Colonic mucosa (tissue), 4 donors: Measurements from ENCODE around the gene DCAKD. TPM values are rescaled to one million over a fixed set of nuclear protein-coding genes. Genes with fewer than 3 reads are reported as not detected.

Experiments used
- DNase-seq: peaks from one replicate; pipeline ENCODE4 v3.0.0-alpha.2; 2020
- H3K27ac ChIP-seq: fragments of 200-600 bp; one replicate; pipeline ENCODE4 v1.8.0; 2021
- H3K27me3 ChIP-seq: fragments of 200-600 bp; one replicate; pipeline ENCODE4 v1.8.0; 2021
- H3K36me3 ChIP-seq: fragments of 200-600 bp; one replicate; pipeline ENCODE4 v1.8.0; 2021
- H3K4me1 ChIP-seq: fragments of 200-600 bp; one replicate; pipeline ENCODE4 v1.8.0; 2021; ENCODE audit warnings: mild to moderate bottlenecking
- H3K4me3 ChIP-seq: fragments of 200-600 bp; one replicate; pipeline ENCODE4 v1.8.0; 2021
- H3K9ac ChIP-seq, 2 donors: one replicate each; pipeline ENCODE4 v1.7.0; 2013; ENCODE audit warnings: control low read depth in 2 of 2, low read depth in 2 of 2, low read length in 2 of 2
- H3K9me3 ChIP-seq: fragments of 200-600 bp; one replicate; pipeline ENCODE4 v1.8.0; 2021
- CTCF ChIP-seq: fragments of 200-600 bp; IDR thresholded peaks from one replicate; pipeline ENCODE4 v1.8.0; 2022; ENCODE audit warnings: antibody characterized with exemption, mild to moderate bottlenecking
- intact Hi-C: fragments of 100-400 bp; cut with DNase I; formaldehyde crosslinking; loops from one replicate; pipeline ENCODE4 v1.14.1; 2022
- total RNA-seq, 2 donors: library from RNA; stranded (reverse); fragmentation: NEBNext Ultra II Directional in 1 of 2; extraction: Animal tissue kit (Norgen Biotek cat#: 25700) in 1 of 2; gene quantifications; one replicate each; pipeline ENCODE4 v1.2.1, GENCODE V29; 2021
- donor health status: healthy.
- donor health status: DM: no; HTN: no; CAD: no.
- donor health status: DM: no; HTN: no; CAD: no.

The DCAKD gene
- total RNA-seq, 2 donors from 2014 or later: 20.2 to 46.8 TPM

GRCh38 chr17:44989552-44990138 lies 61.8 kb downstream of the DCAKD start:
- H3K9me3 ChIP-seq: no peaks in the 10 kb centered on the region
- no peak for DNase-seq
- no peaks in the 10 kb centered on the region for H3K4me1 ChIP-seq
- no peak overlapping the region for H3K9ac ChIP-seq
- no peak for TF ChIP-seq CTCF
- intact Hi-C loops: no loop called here
- H3K27ac ChIP-seq: no peak overlapping the region
- peaks cover 5% of the 10 kb centered on the region for H3K27me3 ChIP-seq
- no peak overlapping the region for H3K4me3 ChIP-seq
- no peaks in the 10 kb centered on the region for H3K36me3 ChIP-seq

GRCh38 chr17:44988044-44988942 lies 63.1 kb downstream of the DCAKD start:
- no peak overlapping the region for H3K27ac ChIP-seq
- no peaks in the 10 kb centered on the region for H3K36me3 ChIP-seq
- peaks cover 5% of the 10 kb centered on the region for H3K27me3 ChIP-seq
- H3K9me3 ChIP-seq: no peaks in the 10 kb centered on the region
- H3K4me1 ChIP-seq: no peaks in the 10 kb centered on the region
- DNase-seq: no peak
- no peak for TF ChIP-seq CTCF
- no peak overlapping the region for H3K4me3 ChIP-seq
- H3K9ac ChIP-seq: no peak overlapping the region
- intact Hi-C loops: no loop called here

GRCh38 chr17:44983563-44983962 lies 67.9 kb downstream of the DCAKD start:
- H3K9ac ChIP-seq: no peak overlapping the region
- H3K4me3 ChIP-seq: no peak overlapping the region
- TF ChIP-seq CTCF: no peak
- no peak for DNase-seq
- intact Hi-C loops: no loop called here
- no peak overlapping the region for H3K27ac ChIP-seq
- H3K4me1 ChIP-seq: no peaks in the 10 kb centered on the region
- H3K27me3 ChIP-seq: peaks cover 5% of the 10 kb centered on the region
- no peaks in the 10 kb centered on the region for H3K9me3 ChIP-seq
- no peaks in the 10 kb centered on the region for H3K36me3 ChIP-seq

GRCh38 chr17:44982113-44982702 lies 69.2 kb downstream of the DCAKD start:
- no peak overlapping the region for H3K9ac ChIP-seq
- no peak overlapping the region for H3K27ac ChIP-seq
- H3K27me3 ChIP-seq: no peaks in the 10 kb centered on the region
- no peaks in the 10 kb centered on the region for H3K4me1 ChIP-seq
- no peaks in the 10 kb centered on the region for H3K9me3 ChIP-seq
- intact Hi-C loops: no loop called here
- H3K4me3 ChIP-seq: no peak overlapping the region
- no peak for TF ChIP-seq CTCF
- no peak for DNase-seq
- H3K36me3 ChIP-seq: no peaks in the 10 kb centered on the region

- H3K4me3 ChIP-seq: no peak overlapping the region
- no peak for TF ChIP-seq CTCF
Observed at GRCh38 chr17:44981221-44981968, 70.0 kb downstream of the DCAKD start.

More at GRCh38 chr17:44981221-44981968, 70.0 kb downstream of the DCAKD start:
- H3K27me3 ChIP-seq: no peaks in the 10 kb centered on the region
- no peaks in the 10 kb centered on the region for H3K36me3 ChIP-seq
- no peaks in the 10 kb centered on the region for H3K4me1 ChIP-seq
- DNase-seq: no peak
- intact Hi-C loops: no loop called here
- no peak overlapping the region for H3K9ac ChIP-seq
- H3K27ac ChIP-seq: peak overlapping the region; percentile 18
- H3K9me3 ChIP-seq: no peaks in the 10 kb centered on the region
